GM21515 (cell line): ENCODE results near the gene HDAC10.
A peak's percentile ranks its signal among the peaks of the same experiment; 100 is the strongest.

ENCODE experiments used
- ATAC-seq: cut with Tn5 transposase; IDR thresholded peaks from one replicate; pipeline ENCODE4 v1.9.1; 2021; ENCODE audit not compliant: unreplicated experiment

Gene HDAC10

GRCh38 chr22:50202130-50202666, 48.9 kb downstream of the HDAC10 start:
- no peak for ATAC-seq

GRCh38 chr22:50201191-50202129, 49.6 kb downstream of the HDAC10 start:
- ATAC-seq: peak; percentile 22

DNA sequence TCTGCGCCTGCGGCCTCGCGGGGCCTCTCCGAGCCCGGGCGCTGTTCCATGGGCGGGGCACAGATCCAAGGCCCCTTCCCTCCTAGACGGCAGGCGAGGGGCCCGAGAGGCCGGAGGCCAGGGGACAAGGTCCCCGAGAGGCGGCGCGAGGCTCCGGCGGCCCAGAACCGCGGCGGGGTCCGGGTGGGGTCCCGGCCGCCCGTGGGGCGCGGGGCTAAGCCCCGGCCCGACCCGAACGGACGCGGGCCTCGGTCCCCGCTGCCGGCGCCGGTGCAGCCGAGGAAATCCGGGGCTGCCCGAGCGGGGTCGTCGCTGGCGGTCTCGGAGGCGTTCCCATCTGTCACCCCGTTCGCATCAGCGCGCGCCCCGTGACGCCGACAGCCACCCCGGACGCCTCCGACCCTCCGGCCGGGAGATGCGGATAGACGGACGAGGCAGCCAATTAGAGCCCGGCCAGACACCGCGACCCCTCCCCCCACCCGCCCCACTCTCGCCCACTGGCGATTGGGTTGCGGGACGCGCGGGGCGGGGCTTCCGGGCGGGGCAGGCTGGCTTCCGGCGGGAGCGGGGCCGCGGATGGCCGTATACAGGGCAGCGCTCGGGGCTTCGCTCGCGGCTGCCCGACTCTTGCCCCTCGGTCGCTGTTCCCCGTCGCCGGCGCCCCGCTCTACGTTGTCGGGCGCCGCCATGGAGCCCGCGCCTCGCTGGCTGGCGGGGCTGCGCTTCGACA, 50.4 kb downstream of the HDAC10 start, which contains the start of gene SELENOO:
Gene SELENOO, plus strand, starts transcription at position 551 of the 730 bp plus-strand sequence. Its CDS starts 26 bp downstream, at position 577.
- peak; percentile 68 for ATAC-seq

DNA sequence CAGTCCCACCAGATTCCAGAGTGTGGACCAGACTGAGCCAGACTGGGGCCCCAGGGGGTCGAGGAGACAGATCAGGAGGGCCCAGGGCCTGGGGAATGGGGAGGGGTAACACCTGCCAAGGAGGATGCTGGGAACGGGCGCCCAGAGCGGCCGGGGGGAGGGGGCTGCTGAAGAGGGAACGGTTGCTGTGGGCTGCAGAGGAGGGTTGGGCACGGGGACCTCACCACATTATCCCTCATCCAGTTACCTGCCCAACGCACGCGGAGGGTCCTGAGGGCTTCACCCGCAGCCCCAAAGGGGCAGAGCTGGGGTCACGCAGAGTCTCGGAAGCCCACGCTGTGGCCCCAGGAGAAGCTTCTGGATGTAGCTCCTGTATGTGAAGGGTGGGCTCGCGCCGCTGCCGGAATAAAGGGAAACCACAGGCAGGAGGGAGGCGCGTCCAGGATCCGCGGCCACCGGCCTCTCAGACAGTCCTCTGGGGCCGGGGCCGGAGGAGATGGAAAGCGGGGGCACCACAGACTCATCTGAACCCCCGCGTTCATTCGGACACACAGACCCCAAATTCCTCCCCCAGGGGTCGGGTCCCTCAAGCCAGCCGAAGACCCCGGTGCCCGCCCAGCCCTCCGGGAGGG, 51.1 kb downstream of the HDAC10 start:
- no peak for ATAC-seq

GRCh38 chr22:50199251-50199721, 51.8 kb downstream of the HDAC10 start:
- no peak for ATAC-seq

GRCh38 chr22:50198624-50199017, 52.4 kb downstream of the HDAC10 start:
- ATAC-seq: no peak

DNA sequence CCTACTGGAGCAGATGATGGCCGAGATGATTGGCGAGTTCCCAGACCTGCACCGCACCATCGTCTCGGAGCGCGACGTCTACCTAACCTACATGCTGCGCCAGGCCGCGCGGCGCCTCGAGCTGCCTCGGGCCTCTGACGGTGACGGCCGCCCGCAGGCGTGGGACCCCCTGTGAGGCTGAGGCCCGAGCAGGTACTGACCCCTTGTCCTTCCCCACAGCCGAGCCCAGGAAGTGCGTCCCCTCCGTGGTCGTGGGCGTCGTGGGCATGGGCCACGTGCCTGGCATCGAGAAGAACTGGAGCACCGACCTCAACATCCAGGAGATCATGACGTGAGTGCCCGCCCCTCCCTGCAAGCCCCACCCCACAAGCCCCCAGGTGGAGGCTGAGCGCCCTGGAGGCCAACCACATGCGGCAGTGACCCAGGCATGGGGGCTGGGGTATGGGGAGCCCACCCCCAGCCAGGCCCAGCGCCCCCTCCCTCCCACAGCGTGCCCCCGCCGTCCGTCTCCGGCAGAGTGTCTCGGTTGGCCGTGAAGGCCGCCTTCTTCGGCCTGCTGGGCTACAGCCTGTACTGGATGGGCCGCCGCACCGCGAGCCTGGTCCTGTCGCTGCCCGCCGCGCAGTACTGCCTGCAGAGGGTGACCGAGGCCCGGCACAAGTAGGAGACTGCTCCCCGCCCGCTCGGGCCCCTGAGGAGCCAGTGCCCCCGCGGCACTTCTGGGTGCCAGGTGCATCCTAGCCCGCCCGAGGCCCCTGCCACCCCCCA, 53.0 kb downstream of the HDAC10 start:
- no peak for ATAC-seq

- no peak for ATAC-seq
Observed at GRCh38 chr22:50197000-50197800, 53.9 kb downstream of the HDAC10 start.

GRCh38 chr22:50196256-50196655, 54.8 kb downstream of the HDAC10 start:
- no peak for ATAC-seq
